ENCODE measurements around the gene DDX31. TPM values are rescaled to one million over a fixed set of nuclear protein-coding genes. Genes with fewer than 3 reads are reported as not detected.

Gene DDX31
- total RNA-seq, 2 donors from 2014 or later = 8.6 to 15.6 TPM

- Histone ChIP-seq H3K27ac (no peak overlapping the region), H3K27me3 (no peaks in the 10 kb centered on the region), H3K4me1 (no peaks in the 10 kb centered on the region), H3K4me3 (no peak overlapping the region), H3K36me3 (replicated peaks in 1 of 2; ENCODE audit: insufficient read depth in 1 of 2, low read depth in 2 of 2) (peaks cover 8 to 17% of the 10 kb centered on the region in 2 donors), H3K9me3 (no peaks in the 10 kb centered on the region)
- intact Hi-C loops (cut with DNase I) = no loop called here
- TF ChIP-seq CTCF (IDR thresholded peaks at IDR 0.05) = no peak
- 82 to 89% methylated on average over 7 of the region's 7 CpGs for WGBS, 2 donors
- ATAC-seq (no peak), DNase-seq (no peak)
These were observed 21.5 kb downstream of the DDX31 start for GRCh38 chr9:132648283-132648682.

GRCh38 chr9:132647806-132648205, 22.0 kb downstream of the DDX31 start:
- H3K27ac ChIP-seq = no peak overlapping the region
- TF ChIP-seq CTCF (IDR thresholded peaks at IDR 0.05) (no peak), POLR2A (IDR thresholded peaks at IDR 0.05) (no peak)
- no peaks in the 10 kb centered on the region for H3K9me3 ChIP-seq
- WGBS, 2 donors = 95% methylated on average over 2 of the region's 2 CpGs
- no peak overlapping the region for H3K4me3 ChIP-seq
- ATAC-seq (no peak), DNase-seq (no peak)
- H3K27me3 ChIP-seq = no peaks in the 10 kb centered on the region
- no peaks in the 10 kb centered on the region for H3K4me1 ChIP-seq
- intact Hi-C loops (cut with DNase I) = no loop called here
- peaks cover 8 to 17% of the 10 kb centered on the region in 2 donors for H3K36me3 ChIP-seq (replicated peaks in 1 of 2; ENCODE audit: insufficient read depth in 1 of 2, low read depth in 2 of 2)

- Histone ChIP-seq H3K4me1 (no peaks in the 10 kb centered on the region), H3K27me3 (no peaks in the 10 kb centered on the region), H3K27ac (no peak overlapping the region), H3K4me3 (no peak overlapping the region), H3K9me3 (no peaks in the 10 kb centered on the region), H3K36me3 (replicated peaks in 1 of 2; ENCODE audit: insufficient read depth in 1 of 2, low read depth in 2 of 2) (peaks cover 8 to 17% of the 10 kb centered on the region in 2 donors)
- intact Hi-C loops (cut with DNase I) = no loop called here
- WGBS, 2 donors = 67 to 79% methylated on average over 4 of the region's 4 CpGs
- DNase-seq = no peak
- TF ChIP-seq CTCF (IDR thresholded peaks at IDR 0.05) = no peak
- TF ChIP-seq POLR2A (IDR thresholded peaks at IDR 0.05) = no peak
- no peak for ATAC-seq
These were observed 22.4 kb downstream of the DDX31 start for GRCh38 chr9:132647355-132647754.

GRCh38 chr9:132646726-132647125, 23.1 kb downstream of the DDX31 start:
- no peaks in the 10 kb centered on the region for H3K4me1 ChIP-seq
- no peaks in the 10 kb centered on the region for H3K9me3 ChIP-seq
- no peak for DNase-seq
- H3K36me3 ChIP-seq (replicated peaks in 1 of 2; ENCODE audit: insufficient read depth in 1 of 2, low read depth in 2 of 2) = peaks cover 8 to 17% of the 10 kb centered on the region in 2 donors
- H3K27ac ChIP-seq = no peak overlapping the region
- 83 to 86% methylated on average over 7 of the region's 7 CpGs for WGBS, 2 donors
- no peak for TF ChIP-seq POLR2A (IDR thresholded peaks at IDR 0.05)
- TF ChIP-seq CTCF (IDR thresholded peaks at IDR 0.05) = no peak
- ATAC-seq = no peak
- H3K4me3 ChIP-seq = no peak overlapping the region
- intact Hi-C loops (cut with DNase I) = no loop called here
- no peaks in the 10 kb centered on the region for H3K27me3 ChIP-seq

- Histone ChIP-seq H3K27ac (no peak overlapping the region), H3K4me1 (no peaks in the 10 kb centered on the region), H3K4me3 (no peak overlapping the region), H3K27me3 (no peaks in the 10 kb centered on the region), H3K36me3 (replicated peaks in 1 of 2; ENCODE audit: insufficient read depth in 1 of 2, low read depth in 2 of 2) (peaks cover 8 to 19% of the 10 kb centered on the region in 2 donors), H3K9me3 (no peaks in the 10 kb centered on the region)
- WGBS, 2 donors = 94 to 97% methylated on average over 10 to 15 of the region's 15 CpGs
- intact Hi-C loops (cut with DNase I) = no loop called here
- ATAC-seq (no peak), DNase-seq (no peak)
- no peak for TF ChIP-seq CTCF (IDR thresholded peaks at IDR 0.05)
- TF ChIP-seq POLR2A (IDR thresholded peaks at IDR 0.05) = no peak
These were observed 24.1 kb downstream of the DDX31 start for GRCh38 chr9:132645711-132646110.

Measured in body of pancreas (tissue), 4 donors.